Measurements from ENCODE around the gene ADAM12.

The ADAM12 gene

GRCh38 chr10:126065751-126066377, 322.4 kb downstream of the ADAM12 start:
- TF ChIP-seq, protein P1, sequence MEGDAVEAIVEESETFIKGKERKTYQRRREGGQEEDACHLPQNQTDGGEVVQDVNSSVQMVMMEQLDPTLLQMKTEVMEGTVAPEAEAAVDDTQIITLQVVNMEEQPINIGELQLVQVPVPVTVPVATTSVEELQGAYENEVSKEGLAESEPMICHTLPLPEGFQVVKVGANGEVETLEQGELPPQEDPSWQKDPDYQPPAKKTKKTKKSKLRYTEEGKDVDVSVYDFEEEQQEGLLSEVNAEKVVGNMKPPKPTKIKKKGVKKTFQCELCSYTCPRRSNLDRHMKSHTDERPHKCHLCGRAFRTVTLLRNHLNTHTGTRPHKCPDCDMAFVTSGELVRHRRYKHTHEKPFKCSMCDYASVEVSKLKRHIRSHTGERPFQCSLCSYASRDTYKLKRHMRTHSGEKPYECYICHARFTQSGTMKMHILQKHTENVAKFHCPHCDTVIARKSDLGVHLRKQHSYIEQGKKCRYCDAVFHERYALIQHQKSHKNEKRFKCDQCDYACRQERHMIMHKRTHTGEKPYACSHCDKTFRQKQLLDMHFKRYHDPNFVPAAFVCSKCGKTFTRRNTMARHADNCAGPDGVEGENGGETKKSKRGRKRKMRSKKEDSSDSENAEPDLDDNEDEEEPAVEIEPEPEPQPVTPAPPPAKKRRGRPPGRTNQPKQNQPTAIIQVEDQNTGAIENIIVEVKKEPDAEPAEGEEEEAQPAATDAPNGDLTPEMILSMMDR (IDR thresholded peaks at IDR 0.05; ENCODE audit: control insufficient read depth, insufficient read depth, low read depth, low read length, missing control alignments): no peak
- DNase-seq (ENCODE audit: low read depth): no peak
- no peak overlapping the region for H3K4me3 ChIP-seq (ENCODE audit: control insufficient read depth, low read depth, low read length)

DNA sequence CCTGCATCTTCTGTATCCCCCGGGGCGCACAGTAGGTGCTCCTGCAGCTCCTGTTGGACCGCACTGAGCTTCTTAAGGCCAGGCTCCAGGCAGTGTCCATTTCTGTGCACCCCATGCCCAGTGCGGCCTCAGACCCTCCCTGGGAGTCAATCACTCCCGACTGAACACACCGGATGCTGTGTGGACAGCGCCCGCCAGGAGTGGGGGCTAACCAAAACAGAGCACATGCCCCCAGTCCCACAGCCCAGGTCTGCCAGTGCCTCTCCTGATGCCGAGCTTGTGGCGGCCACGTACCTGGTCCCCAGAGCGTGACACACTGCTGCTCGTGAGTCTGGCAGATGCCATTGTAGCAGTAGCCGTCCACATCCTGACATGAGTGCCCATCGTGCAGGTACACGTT, 323.8 kb downstream of the ADAM12 start:
- no peak overlapping the region for H3K4me3 ChIP-seq (ENCODE audit: control insufficient read depth, low read depth, low read length)
- TF ChIP-seq, protein P1 (IDR thresholded peaks at IDR 0.05; ENCODE audit: control insufficient read depth, insufficient read depth, low read depth, low read length, missing control alignments): no peak

GRCh38 chr10:126063353-126063791, 324.9 kb downstream of the ADAM12 start:
- no peak for DNase-seq (ENCODE audit: low read depth)
- TF ChIP-seq, protein P1 (IDR thresholded peaks at IDR 0.05; ENCODE audit: control insufficient read depth, insufficient read depth, low read depth, low read length, missing control alignments): no peak
- no peak overlapping the region for H3K4me3 ChIP-seq (ENCODE audit: control insufficient read depth, low read depth, low read length)

More for the DNA sequence above, 323.8 kb downstream of the ADAM12 start:
- no peak for DNase-seq (ENCODE audit: low read depth)

DNA sequence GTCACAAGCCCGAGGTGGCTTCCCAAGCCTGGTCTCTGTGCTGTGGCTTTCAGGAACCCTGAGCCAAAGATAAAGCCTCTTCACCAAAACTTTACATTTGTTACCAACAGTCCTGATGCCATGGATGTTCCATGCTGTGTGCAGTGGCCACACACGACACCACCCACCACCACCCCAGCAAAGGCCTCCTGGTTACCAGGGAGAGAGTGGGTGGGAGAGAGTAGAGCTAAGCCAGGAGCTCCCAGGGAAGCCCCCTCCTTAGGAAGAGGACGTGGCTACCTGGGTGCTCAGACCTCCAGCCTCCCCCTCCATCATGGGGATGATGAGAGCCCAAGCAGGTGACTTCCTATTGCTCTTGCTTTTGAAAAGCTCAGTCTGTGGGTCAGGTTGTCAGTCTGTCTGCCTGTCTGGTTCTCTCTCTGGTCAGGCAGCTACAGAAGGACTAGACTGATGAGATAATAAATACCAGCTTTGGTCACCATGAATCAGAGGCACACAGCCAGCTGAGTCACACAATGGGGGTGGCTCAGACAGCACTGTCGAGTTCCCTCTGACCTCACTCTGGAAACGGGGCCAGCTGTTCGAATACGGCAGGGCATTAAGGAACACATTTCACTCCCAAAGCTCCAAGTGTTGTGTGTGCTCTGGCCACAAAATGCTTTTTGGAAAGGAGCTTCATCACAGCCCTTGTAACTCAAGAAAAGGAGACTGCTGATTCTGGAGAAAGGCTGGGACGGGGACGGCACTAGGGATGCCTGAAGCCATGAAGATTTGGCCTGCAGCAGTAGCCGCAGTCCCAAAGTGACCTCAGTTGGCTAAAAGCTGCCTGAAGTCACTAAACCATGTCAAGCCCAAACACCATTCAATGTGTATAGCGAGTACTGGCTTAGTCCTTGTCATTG, 325.9 kb downstream of the ADAM12 start:
- peak; percentile 91 for DNase-seq (ENCODE audit: low read depth)
- H3K4me3 ChIP-seq (ENCODE audit: control insufficient read depth, low read depth, low read length): no peak overlapping the region
- TF ChIP-seq, protein P1 (IDR thresholded peaks at IDR 0.05; ENCODE audit: control insufficient read depth, insufficient read depth, low read depth, low read length, missing control alignments): no peak

- TF ChIP-seq, protein P1 (IDR thresholded peaks at IDR 0.05; ENCODE audit: control insufficient read depth, insufficient read depth, low read depth, low read length, missing control alignments): no peak
- DNase-seq (ENCODE audit: low read depth): no peak
- no peak overlapping the region for H3K4me3 ChIP-seq (ENCODE audit: control insufficient read depth, low read depth, low read length)
Observed at GRCh38 chr10:126061526-126061925, 326.8 kb downstream of the ADAM12 start.

GRCh38 chr10:126060261-126060931, 327.9 kb downstream of the ADAM12 start:
- H3K4me3 ChIP-seq (ENCODE audit: control insufficient read depth, low read depth, low read length): no peak overlapping the region
- TF ChIP-seq, protein P1 (IDR thresholded peaks at IDR 0.05; ENCODE audit: control insufficient read depth, insufficient read depth, low read depth, low read length, missing control alignments): no peak
- peak; percentile 49 for DNase-seq (ENCODE audit: low read depth)
